Measurements from ENCODE around the gene TMED4.

DNA sequence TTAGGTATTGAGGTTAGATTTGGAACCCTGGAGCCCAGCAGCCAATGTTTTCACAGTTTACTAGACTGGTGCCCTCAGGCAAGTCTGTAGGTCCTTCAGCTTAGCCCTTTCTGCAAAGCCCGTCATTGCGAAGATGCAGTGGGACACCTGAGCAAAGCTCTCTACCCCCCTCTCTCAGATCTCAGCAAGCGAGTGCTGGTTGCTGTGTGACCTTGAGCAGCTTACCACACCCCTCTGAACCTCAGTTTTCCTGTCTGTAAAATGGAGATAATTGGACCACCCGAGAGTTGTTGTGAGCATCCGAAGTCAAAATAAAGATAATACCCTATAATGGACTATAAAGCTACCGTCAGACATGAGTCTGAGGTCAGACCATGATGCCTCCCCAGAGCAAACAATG is 44.6 kb downstream of the TMED4 start:
- TF ChIP-seq, protein P1, sequence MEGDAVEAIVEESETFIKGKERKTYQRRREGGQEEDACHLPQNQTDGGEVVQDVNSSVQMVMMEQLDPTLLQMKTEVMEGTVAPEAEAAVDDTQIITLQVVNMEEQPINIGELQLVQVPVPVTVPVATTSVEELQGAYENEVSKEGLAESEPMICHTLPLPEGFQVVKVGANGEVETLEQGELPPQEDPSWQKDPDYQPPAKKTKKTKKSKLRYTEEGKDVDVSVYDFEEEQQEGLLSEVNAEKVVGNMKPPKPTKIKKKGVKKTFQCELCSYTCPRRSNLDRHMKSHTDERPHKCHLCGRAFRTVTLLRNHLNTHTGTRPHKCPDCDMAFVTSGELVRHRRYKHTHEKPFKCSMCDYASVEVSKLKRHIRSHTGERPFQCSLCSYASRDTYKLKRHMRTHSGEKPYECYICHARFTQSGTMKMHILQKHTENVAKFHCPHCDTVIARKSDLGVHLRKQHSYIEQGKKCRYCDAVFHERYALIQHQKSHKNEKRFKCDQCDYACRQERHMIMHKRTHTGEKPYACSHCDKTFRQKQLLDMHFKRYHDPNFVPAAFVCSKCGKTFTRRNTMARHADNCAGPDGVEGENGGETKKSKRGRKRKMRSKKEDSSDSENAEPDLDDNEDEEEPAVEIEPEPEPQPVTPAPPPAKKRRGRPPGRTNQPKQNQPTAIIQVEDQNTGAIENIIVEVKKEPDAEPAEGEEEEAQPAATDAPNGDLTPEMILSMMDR (IDR thresholded peaks at IDR 0.05), result no peak
- no peak for TF ChIP-seq EZH2 (IDR thresholded peaks at IDR 0.05; ENCODE audit: borderline replicate concordance, insufficient read depth, low read depth, low read length, poor library complexity, severe bottlenecking)

Data from B cell (primary cell).